DOHH2 (cell line): Measurements from ENCODE around the gene NFIB.

Experiments used
- CTCF ChIP-seq: fragments of 200-600 bp; sonication (generic); IDR thresholded peaks from one replicate; pipeline ENCODE4 v1.5.1; 2014; ENCODE audit warnings: antibody characterized with exemption, mild to moderate bottlenecking, low read depth, low read length; ENCODE audit not compliant: poor library complexity, severe bottlenecking
- EZH2phosphoT487 ChIP-seq: fragments of 200-600 bp; sonication (generic); IDR thresholded peaks from 2 replicates; pipeline ENCODE4 v1.6.1; 2017; ENCODE audit warnings: borderline replicate concordance, mild to moderate bottlenecking, antibody characterized with exemption, low read length, moderate library complexity, mixed read lengths

DNA sequence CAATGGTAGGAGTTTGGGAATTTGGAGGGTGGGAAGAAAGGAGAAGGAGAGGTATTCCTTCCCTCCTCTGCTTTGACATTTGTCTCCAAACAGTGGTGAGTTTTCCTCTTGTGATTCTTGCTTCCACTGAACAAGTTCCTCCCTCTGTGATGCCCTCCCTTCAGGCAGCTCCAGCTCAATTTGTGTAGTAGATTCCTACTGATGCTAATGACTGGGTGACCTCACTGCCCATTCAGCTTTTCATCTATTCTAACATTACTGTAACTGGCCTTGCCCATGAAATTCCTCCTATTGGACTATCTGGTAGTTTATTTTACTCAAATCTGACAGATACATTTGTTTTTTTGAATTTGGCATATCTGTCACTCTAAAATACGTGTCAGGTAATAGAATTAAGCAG is 121.4 kb downstream of the NFIB start:
- no peak for TF ChIP-seq CTCF
- TF ChIP-seq EZH2phosphoT487: no peak
